ENCODE results near the gene ARID3B.

DNA sequence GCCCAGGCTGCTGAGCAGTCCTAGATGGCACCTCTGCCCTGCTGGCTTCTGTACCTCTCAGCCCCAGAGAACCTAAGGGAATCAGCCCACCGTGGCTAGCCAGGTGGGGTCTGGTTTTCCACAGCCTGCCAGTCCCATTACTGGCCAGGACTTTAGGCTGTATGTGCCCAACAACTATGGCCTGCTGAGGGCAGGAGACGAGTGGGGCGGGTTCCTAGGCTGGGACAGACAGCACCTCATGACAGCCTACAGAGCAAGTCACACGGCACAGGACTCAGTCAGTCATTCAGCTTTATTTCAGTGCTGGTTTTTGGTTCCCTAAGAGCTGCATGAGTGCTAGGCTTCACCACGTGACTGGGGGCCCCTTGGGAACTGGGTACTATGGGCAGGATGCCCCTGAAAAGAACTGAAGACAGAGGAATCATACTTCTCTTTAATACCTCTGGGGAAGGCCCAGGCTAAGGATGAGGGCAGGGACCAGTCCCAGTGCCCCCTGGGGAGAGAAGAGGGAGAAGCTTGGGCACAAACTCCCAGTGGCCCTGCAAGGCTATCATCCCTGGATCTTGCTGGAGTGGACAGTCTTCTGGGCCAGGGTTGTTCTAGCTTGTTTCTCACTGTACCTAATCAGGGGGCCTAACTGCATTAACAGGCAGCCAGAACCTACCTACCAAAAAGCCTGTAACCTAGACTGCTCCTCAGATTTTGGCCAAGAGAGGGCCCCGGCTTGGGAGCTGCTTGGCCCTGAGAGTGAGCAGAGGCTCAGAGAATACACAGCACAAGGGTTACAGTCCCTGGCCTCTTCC lies 89.5 kb downstream of the ARID3B start:
- TF ChIP-seq CTCF (IDR thresholded peaks at IDR 0.05) (no peak), TCF7L2 (IDR thresholded peaks at IDR 0.05; ENCODE audit: low read depth, low read length) (no peak)

Data from Panc1 (cell line).